ENCODE results near the gene CLSTN3. TPM values are rescaled to one million over a fixed set of nuclear protein-coding genes. Genes with fewer than 3 reads are reported as not detected.
A peak's percentile ranks its signal among the peaks of the same experiment; 100 is the strongest.

The CLSTN3 gene
- total and polyA plus RNA-seq, 2 experiments from 2014 or later, result 14.0 to 35.5 TPM

GRCh38 chr12:7107636-7108002 lies 22.6 kb upstream of the CLSTN3 start:
- Histone ChIP-seq H3K4me3 (peak overlapping the region; percentile 18), H3K36me3 (no peaks in the 10 kb centered on the region), H3K9me3 (ENCODE audit: low read depth) (no peaks in the 10 kb centered on the region), H3K4me1 (ENCODE audit: low read depth) (no peaks in the 10 kb centered on the region), H3K27me3 (no peaks in the 10 kb centered on the region), H3K27ac (no peak overlapping the region)
- DNase-seq (ENCODE audit: low read depth in 1 of 2, low spot score in 1 of 2), result peak in 1 of 2 donors; percentile 20
- no peak for TF ChIP-seq CTCF (IDR thresholded peaks at IDR 0.05; ENCODE audit: low read depth, low read length)

GRCh38 chr12:7108003-7108795 lies 22.0 kb upstream of the CLSTN3 start:
- peak; percentile 27 to 87 for DNase-seq (ENCODE audit: low read depth in 1 of 2, low spot score in 1 of 2)
- TF ChIP-seq CTCF (IDR thresholded peaks at IDR 0.05; ENCODE audit: low read depth, low read length), result no peak

GRCh38 chr12:7108796-7109571 lies 21.2 kb upstream of the CLSTN3 start, which contains the start of gene C1RL:
C1RL (minus strand) TSS chr12:7109214; CDS start chr12:7109180, 34 bp downstream.
- DNase-seq (ENCODE audit: low read depth in 1 of 2, low spot score in 1 of 2), result peak; percentile 82 to 95
- Histone ChIP-seq H3K4me3 (peak within 1 kb of the TSS; percentile 18), H3K27me3 (no peaks in the 10 kb centered on the region), H3K36me3 (no peaks in the 10 kb centered on the region), H3K4me1 (ENCODE audit: low read depth) (no peaks in the 10 kb centered on the region), H3K27ac (no peak within 1 kb of the TSS), H3K9me3 (ENCODE audit: low read depth) (no peaks in the 10 kb centered on the region)
- peak; percentile 97 for TF ChIP-seq CTCF (IDR thresholded peaks at IDR 0.05; ENCODE audit: low read depth, low read length)

More at GRCh38 chr12:7108003-7108795, 22.0 kb upstream of the CLSTN3 start:
- H3K9me3 ChIP-seq (ENCODE audit: low read depth), result no peaks in the 10 kb centered on the region
- no peak overlapping the region for H3K27ac ChIP-seq
- peak overlapping the region; percentile 18 for H3K4me3 ChIP-seq
- H3K4me1 ChIP-seq (ENCODE audit: low read depth), result no peaks in the 10 kb centered on the region
- no peaks in the 10 kb centered on the region for H3K36me3 ChIP-seq
- no peaks in the 10 kb centered on the region for H3K27me3 ChIP-seq

- no peak for DNase-seq (ENCODE audit: low read depth in 1 of 2, low spot score in 1 of 2)
- H3K4me1 ChIP-seq (ENCODE audit: low read depth), result no peaks in the 10 kb centered on the region
- no peaks in the 10 kb centered on the region for H3K27me3 ChIP-seq
- no peak for TF ChIP-seq CTCF (IDR thresholded peaks at IDR 0.05; ENCODE audit: low read depth, low read length)
- H3K27ac ChIP-seq, result no peak overlapping the region
- H3K9me3 ChIP-seq (ENCODE audit: low read depth), result no peaks in the 10 kb centered on the region
- H3K36me3 ChIP-seq, result no peaks in the 10 kb centered on the region
- H3K4me3 ChIP-seq, result no peak overlapping the region
These were observed 20.6 kb upstream of the CLSTN3 start for GRCh38 chr12:7109572-7109920.

GRCh38 chr12:7110661-7111060 lies 19.5 kb upstream of the CLSTN3 start:
- no peak overlapping the region for H3K4me3 ChIP-seq
- no peaks in the 10 kb centered on the region for H3K9me3 ChIP-seq (ENCODE audit: low read depth)
- no peaks in the 10 kb centered on the region for H3K27me3 ChIP-seq
- TF ChIP-seq CTCF (IDR thresholded peaks at IDR 0.05; ENCODE audit: low read depth, low read length), result no peak
- no peak for DNase-seq (ENCODE audit: low read depth in 1 of 2, low spot score in 1 of 2)
- H3K4me1 ChIP-seq (ENCODE audit: low read depth), result no peaks in the 10 kb centered on the region
- no peaks in the 10 kb centered on the region for H3K36me3 ChIP-seq
- H3K27ac ChIP-seq, result no peak overlapping the region
